Measurements from ENCODE around the gene FAIM2. TPM values are rescaled to one million over a fixed set of nuclear protein-coding genes. Genes with fewer than 3 reads are reported as not detected.
A peak's percentile ranks its signal among the peaks of the same experiment; 100 is the strongest.

Gene FAIM2
- total RNA-seq, 2 experiments from 2014 or later, result not detected

GRCh38 chr12:49932533-49933130 lies 28.9 kb upstream of the FAIM2 start:
- POLR2A ChIA-PET, result interaction anchor here (1.4 kb wide), 1 partner anchor 13 kb away, joined by 4 read pairs; no protein-coding TSS in a partner anchor
- Mint-ChIP-seq H3K27me3 (no peaks in the 10 kb centered on the region), H3K27ac (no peak overlapping the region), H3K9me3 (no peaks in the 10 kb centered on the region), H3K4me3 (no peak overlapping the region), H3K4me1 (ENCODE audit: low read depth) (no peaks in the 10 kb centered on the region), H3K36me3 (ENCODE audit: low read depth) (no peaks in the 10 kb centered on the region)
- Histone ChIP-seq H3K4me3 (ENCODE audit: low read length) (no peak overlapping the region), H3K27me3 (ENCODE audit: control insufficient read depth in 1 of 2, insufficient read depth in 2 of 2, low read length in 2 of 2) (peaks cover 0 to 5% of the 10 kb centered on the region in 2 experiments), H3K36me3 (ENCODE audit: insufficient read depth, low read length) (no peaks in the 10 kb centered on the region), H3K27ac (ENCODE audit: low read depth in 1 of 2, low read length in 2 of 2) (no peak overlapping the region), H3K9me3 (ENCODE audit: control insufficient read depth in 1 of 2, insufficient read depth in 1 of 2, low read length in 2 of 2) (no peaks in the 10 kb centered on the region), H3K4me1 (ENCODE audit: insufficient read depth, low read length) (no peaks in the 10 kb centered on the region)
- DNase-seq, result no peak
- CTCF ChIA-PET, result interaction anchor here (1.5 kb wide), 1 partner anchor 13 kb away, joined by 11 read pairs; no protein-coding TSS in a partner anchor
- no peak for TF ChIP-seq CTCF (IDR thresholded peaks at IDR 0.05)
- ATAC-seq (ENCODE audit: poor library complexity), result no peak
- intact Hi-C loops (cut with DNase I, micrococcal nuclease), result no loop called here

GRCh38 chr12:49932023-49932422 lies 28.3 kb upstream of the FAIM2 start:
- H3K4me1 Mint-ChIP-seq (ENCODE audit: low read depth), result no peaks in the 10 kb centered on the region
- intact Hi-C loops (cut with DNase I, micrococcal nuclease), result no loop called here
- no peak for ATAC-seq (ENCODE audit: poor library complexity)

GRCh38 chr12:49930515-49931288 lies 27.0 kb upstream of the FAIM2 start:
- ATAC-seq (ENCODE audit: poor library complexity), result no peak
- Histone ChIP-seq H3K9me3 (ENCODE audit: control insufficient read depth in 1 of 2, insufficient read depth in 1 of 2, low read length in 2 of 2) (no peaks in the 10 kb centered on the region), H3K27ac (ENCODE audit: low read depth in 1 of 2, low read length in 2 of 2) (no peak overlapping the region), H3K27me3 (ENCODE audit: control insufficient read depth in 1 of 2, insufficient read depth in 2 of 2, low read length in 2 of 2) (peaks cover 0 to 5% of the 10 kb centered on the region in 2 experiments), H3K4me1 (ENCODE audit: insufficient read depth, low read length) (no peaks in the 10 kb centered on the region), H3K4me3 (ENCODE audit: low read length) (no peak overlapping the region), H3K36me3 (ENCODE audit: insufficient read depth, low read length) (no peaks in the 10 kb centered on the region)
- CTCF ChIA-PET, result no interaction called here
- no peak overlapping the region for H3K4me3 Mint-ChIP-seq
- POLR2A ChIA-PET, result no interaction called here
- TF ChIP-seq CTCF (IDR thresholded peaks at IDR 0.05), result no peak
- no peaks in the 10 kb centered on the region for H3K27me3 Mint-ChIP-seq
- no peaks in the 10 kb centered on the region for H3K4me1 Mint-ChIP-seq (ENCODE audit: low read depth)
- no peaks in the 10 kb centered on the region for H3K9me3 Mint-ChIP-seq
- no peaks in the 10 kb centered on the region for H3K36me3 Mint-ChIP-seq (ENCODE audit: low read depth)
- DNase-seq, result peak in 2 of 14 experiments; percentile 23 to 38
- intact Hi-C loops (cut with DNase I, micrococcal nuclease), result no loop called here
- no peak overlapping the region for H3K27ac Mint-ChIP-seq

More at GRCh38 chr12:49932023-49932422, 28.3 kb upstream of the FAIM2 start:
- Histone ChIP-seq H3K4me3 (ENCODE audit: low read length) (no peak overlapping the region), H3K36me3 (ENCODE audit: insufficient read depth, low read length) (no peaks in the 10 kb centered on the region), H3K27me3 (ENCODE audit: control insufficient read depth in 1 of 2, insufficient read depth in 2 of 2, low read length in 2 of 2) (peaks cover 0 to 5% of the 10 kb centered on the region in 2 experiments), H3K9me3 (ENCODE audit: control insufficient read depth in 1 of 2, insufficient read depth in 1 of 2, low read length in 2 of 2) (no peaks in the 10 kb centered on the region), H3K27ac (ENCODE audit: low read depth in 1 of 2, low read length in 2 of 2) (no peak overlapping the region), H3K4me1 (ENCODE audit: insufficient read depth, low read length) (no peaks in the 10 kb centered on the region)
- Mint-ChIP-seq H3K9me3 (no peaks in the 10 kb centered on the region), H3K27ac (no peak overlapping the region), H3K36me3 (ENCODE audit: low read depth) (no peaks in the 10 kb centered on the region), H3K4me3 (no peak overlapping the region), H3K27me3 (no peaks in the 10 kb centered on the region)
- DNase-seq, result no peak
- TF ChIP-seq CTCF (IDR thresholded peaks at IDR 0.05), result no peak
- ChIA-PET POLR2A (interaction anchor here (1.4 kb wide), 1 partner anchor 14 kb away, joined by 4 read pairs; no protein-coding TSS in a partner anchor), CTCF (interaction anchor here (1.5 kb wide), 1 partner anchor 13 kb away, joined by 11 read pairs; no protein-coding TSS in a partner anchor)
